ENCODE results near the gene ZSWIM8. TPM values are rescaled to one million over a fixed set of nuclear protein-coding genes. Genes with fewer than 3 reads are reported as not detected.
"Not testable (repeated sequence)": the region's sequence is repeated elsewhere in the genome, so short reads cannot be mapped to it uniquely, and the experiment has no call there.

The ZSWIM8 gene
- total RNA-seq, 2 donors from 2014 or later = 34.5 to 70.9 TPM

- Histone ChIP-seq H3K4me1 (peaks cover 10% of the 10 kb centered on the region), H3K27me3 (no peaks in the 10 kb centered on the region), H3K36me3 (replicated peaks in 1 of 2; ENCODE audit: insufficient read depth in 1 of 2, low read depth in 2 of 2) (no peaks in the 10 kb centered on the region), H3K4me3 (no peak overlapping the region), H3K27ac (no peak overlapping the region), H3K9me3 (no peaks in the 10 kb centered on the region)
- no peak for DNase-seq
- no peak for TF ChIP-seq CTCF (IDR thresholded peaks at IDR 0.05)
- TF ChIP-seq POLR2A (IDR thresholded peaks at IDR 0.05) = no peak
- intact Hi-C loops (cut with DNase I) = no loop called here
- ATAC-seq = no peak
- 97 to 98% methylated on average over 9 to 14 of the region's 14 CpGs for WGBS, 2 donors
These were observed 38.8 kb downstream of the ZSWIM8 start for GRCh38 chr10:73824146-73824725.

GRCh38 chr10:73827346-73828089, 42.1 kb downstream of the ZSWIM8 start:
- ATAC-seq (no peak), DNase-seq (no peak)
- H3K4me3 ChIP-seq = no peak overlapping the region
- no peaks in the 10 kb centered on the region for H3K4me1 ChIP-seq
- TF ChIP-seq POLR2A (IDR thresholded peaks at IDR 0.05) (no peak), CTCF (IDR thresholded peaks at IDR 0.05) (no peak)
- WGBS, 2 donors = 90 to 93% methylated on average over 19 of the region's 19 CpGs
- no peak overlapping the region for H3K27ac ChIP-seq
- H3K36me3 ChIP-seq (replicated peaks in 1 of 2; ENCODE audit: insufficient read depth in 1 of 2, low read depth in 2 of 2) = no peaks in the 10 kb centered on the region
- intact Hi-C loops (cut with DNase I) = no loop called here
- no peaks in the 10 kb centered on the region for H3K9me3 ChIP-seq
- H3K27me3 ChIP-seq = no peaks in the 10 kb centered on the region

GRCh38 chr10:73828161-73828560, 42.8 kb downstream of the ZSWIM8 start:
- Histone ChIP-seq H3K9me3 (no peaks in the 10 kb centered on the region), H3K27me3 (no peaks in the 10 kb centered on the region), H3K36me3 (replicated peaks in 1 of 2; ENCODE audit: insufficient read depth in 1 of 2, low read depth in 2 of 2) (no peaks in the 10 kb centered on the region), H3K4me1 (no peaks in the 10 kb centered on the region), H3K4me3 (no peak overlapping the region), H3K27ac (no peak overlapping the region)
- 86 to 92% methylated on average over 6 of the region's 6 CpGs for WGBS, 2 donors
- intact Hi-C loops (cut with DNase I) = no loop called here
- TF ChIP-seq CTCF (IDR thresholded peaks at IDR 0.05) (no peak), POLR2A (IDR thresholded peaks at IDR 0.05) (no peak)
- no peak for DNase-seq
- ATAC-seq = no peak

GRCh38 chr10:73829090-73829489, 43.7 kb downstream of the ZSWIM8 start:
- 88 to 97% methylated on average over 7 of the region's 7 CpGs for WGBS, 2 donors
- H3K27ac ChIP-seq; H3K27me3 ChIP-seq; H3K4me3 ChIP-seq; H3K9me3 ChIP-seq; H3K4me1 ChIP-seq; H3K36me3 ChIP-seq (replicated peaks in 1 of 2; ENCODE audit: insufficient read depth in 1 of 2, low read depth in 2 of 2); intact Hi-C loops (cut with DNase I); ATAC-seq; DNase-seq: not testable (repeated sequence)

GRCh38 chr10:73836427-73836980, 51.1 kb downstream of the ZSWIM8 start:
- Histone ChIP-seq H3K9me3 (no peaks in the 10 kb centered on the region), H3K36me3 (replicated peaks in 1 of 2; ENCODE audit: insufficient read depth in 1 of 2, low read depth in 2 of 2) (no peaks in the 10 kb centered on the region), H3K4me1 (no peaks in the 10 kb centered on the region), H3K27ac (no peak overlapping the region), H3K27me3 (no peaks in the 10 kb centered on the region), H3K4me3 (no peak overlapping the region)
- intact Hi-C loops (cut with DNase I) = no loop called here
- no peak for TF ChIP-seq POLR2A (IDR thresholded peaks at IDR 0.05)
- no peak for TF ChIP-seq CTCF (IDR thresholded peaks at IDR 0.05)
- no peak for ATAC-seq
- WGBS, 2 donors = 89 to 92% methylated on average over 11 of the region's 11 CpGs
- DNase-seq = no peak
